Esophagus (tissue), 2 donors: ENCODE results near the gene PRG3. TPM values are rescaled to one million over a fixed set of nuclear protein-coding genes. Genes with fewer than 3 reads are reported as not detected.
"Not testable (repeated sequence)": the region's sequence is repeated elsewhere in the genome, so short reads cannot be mapped to it uniquely, and the experiment has no call there.

ENCODE experiments used
- H3K27ac ChIP-seq, 2 donors: one replicate each; pipeline ENCODE4 v1.5.1; 2013; ENCODE audit warnings: low read depth in 2 of 2, mild to moderate bottlenecking in 2 of 2, inconsistent platforms in 1 of 2, low read length in 1 of 2, moderate library complexity in 1 of 2
- H3K27me3 ChIP-seq, 2 donors: one replicate each; pipeline ENCODE4 v1.6.1; 2013; ENCODE audit warnings: low read length in 2 of 2, control low read depth in 1 of 2, mild to moderate bottlenecking in 1 of 2; ENCODE audit not compliant: insufficient read depth in 2 of 2, control insufficient read depth in 1 of 2
- H3K36me3 ChIP-seq, 2 donors: one replicate each; pipeline ENCODE4 v1.6.1; 2013; ENCODE audit warnings: low read length in 1 of 2; ENCODE audit not compliant: control insufficient read depth in 2 of 2, insufficient read depth in 2 of 2
- H3K4me1 ChIP-seq, 2 donors: one replicate each; pipeline ENCODE4 v1.6.1; 2013; ENCODE audit warnings: low read length in 1 of 2; ENCODE audit not compliant: control insufficient read depth in 2 of 2, insufficient read depth in 2 of 2
- H3K4me3 ChIP-seq, 2 donors: one replicate each; pipeline ENCODE4 v1.5.1; 2013; ENCODE audit warnings: low read length in 2 of 2, mild to moderate bottlenecking in 2 of 2, low read depth in 1 of 2, moderate library complexity in 1 of 2
- H3K9me3 ChIP-seq, 2 donors: one replicate each; pipeline ENCODE4 v1.6.1; 2013; ENCODE audit warnings: mild to moderate bottlenecking in 2 of 2, low read depth in 1 of 2, low read length in 1 of 2, moderate library complexity in 1 of 2; ENCODE audit not compliant: control insufficient read depth in 2 of 2, insufficient read depth in 1 of 2
- WGBS, 2 donors: extraction: QIAGEN DNeasy Blood & Tissue Kit; methylation state at CpG; one replicate each; pipeline ENCODE4 v1.1.7; 2013; 5-methylcytosine and 5-hydroxymethylcytosine counted together
- polyA plus RNA-seq, 2 donors: library from polyadenylated mRNA; stranded (reverse); fragments of 200-250 nt; gene quantifications; one replicate each; pipeline ENCODE4 v1.2.3, GENCODE V29; 2013
- donor health status: healthy with polysubstance abuse.
- donor health status: Bipolar disorder and iron deficiency.

PRG3 gene
- polyA plus RNA-seq, 2 donors: not detected

DNA sequence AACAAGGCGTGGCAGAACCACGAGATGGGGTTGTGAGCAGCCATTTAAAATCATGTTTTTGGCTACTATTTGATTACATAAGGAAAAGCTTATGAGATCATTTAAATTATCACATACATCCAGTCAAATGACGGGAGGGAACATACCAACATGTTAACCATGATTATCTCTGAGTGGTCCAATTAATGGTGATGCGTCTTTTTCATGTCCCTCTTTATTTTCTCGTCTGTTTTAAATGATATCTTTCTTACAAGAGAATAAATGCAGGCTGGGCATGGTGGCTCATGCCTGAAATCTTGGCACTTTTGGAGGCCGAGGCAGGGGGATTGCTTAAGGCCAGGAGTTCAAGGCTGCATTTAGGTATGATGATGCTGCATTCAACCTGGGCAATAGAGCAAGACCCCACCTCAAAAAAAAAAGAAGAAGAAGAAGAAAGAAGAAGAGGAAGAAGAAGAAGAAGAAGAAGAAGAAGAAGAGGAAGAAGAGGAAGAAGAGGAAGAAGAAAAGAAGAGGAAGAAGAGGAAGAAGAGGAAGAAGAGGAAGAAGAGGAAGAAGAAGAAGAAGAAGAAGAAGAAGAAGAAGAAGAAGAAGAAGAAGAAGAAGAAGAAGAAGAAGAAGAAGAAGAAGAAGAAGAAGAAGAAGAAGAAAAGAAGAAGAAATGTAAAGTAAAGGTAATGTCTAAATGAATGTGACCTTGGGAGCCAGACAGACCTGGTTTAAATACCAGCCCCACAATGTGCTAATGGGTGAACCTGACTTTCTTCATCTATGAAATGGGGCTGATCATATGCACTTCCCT is 22.3 kb upstream of the PRG3 start:
- H3K4me3 ChIP-seq, H3K27me3 ChIP-seq, H3K4me1 ChIP-seq, H3K27ac ChIP-seq, H3K36me3 ChIP-seq, H3K9me3 ChIP-seq: not testable (repeated sequence)
- 83 to 84% methylated on average over 6 of the region's 6 CpGs for WGBS, 2 donors

GRCh38 chr11:57402188-57403002 is 21.4 kb upstream of the PRG3 start:
- H3K4me3 ChIP-seq: no peak overlapping the region
- H3K36me3 ChIP-seq: peaks cover 0 to 4% of the 10 kb centered on the region in 2 donors
- H3K9me3 ChIP-seq: no peaks in the 10 kb centered on the region
- no peak overlapping the region for H3K27ac ChIP-seq
- H3K27me3 ChIP-seq: no peaks in the 10 kb centered on the region
- H3K4me1 ChIP-seq: peaks cover 0 to 4% of the 10 kb centered on the region in 2 donors
- 63 to 68% methylated on average over 6 of the region's 6 CpGs for WGBS, 2 donors

DNA sequence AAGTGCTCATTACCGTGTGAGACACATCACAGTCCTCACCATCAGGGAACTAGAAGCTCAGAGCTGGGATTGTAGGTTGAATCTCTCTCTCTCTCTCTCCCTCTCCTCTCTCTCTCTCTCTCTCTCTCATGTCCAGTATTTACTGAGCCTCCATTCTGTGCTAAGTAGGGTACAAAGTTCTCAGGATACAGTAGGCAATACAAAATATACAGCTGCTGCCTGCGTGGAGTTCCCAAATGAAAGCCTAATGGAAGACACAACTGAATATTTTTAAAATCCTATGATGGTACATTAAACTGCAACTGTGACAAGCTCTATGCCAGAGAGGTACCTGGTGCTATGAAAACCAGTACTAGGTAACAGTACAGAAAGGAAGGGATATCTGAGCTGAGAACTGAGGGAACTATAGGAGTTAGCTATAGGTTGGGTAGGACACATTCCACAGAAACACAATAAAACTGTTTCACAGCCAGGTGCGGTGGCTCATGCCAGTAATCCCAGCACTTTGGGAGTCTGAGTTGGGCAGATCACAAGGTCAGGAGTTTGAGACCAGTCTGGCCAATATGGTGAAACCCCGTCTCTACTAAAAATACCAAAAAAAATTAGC is 19.1 kb upstream of the PRG3 start:
- 78 to 81% methylated on average over 4 of the region's 4 CpGs for WGBS, 2 donors
- Histone ChIP-seq H3K36me3 (no peaks in the 10 kb centered on the region), H3K4me3 (no peak overlapping the region), H3K27ac (no peak overlapping the region), H3K9me3 (no peaks in the 10 kb centered on the region), H3K4me1 (no peaks in the 10 kb centered on the region), H3K27me3 (no peaks in the 10 kb centered on the region)

DNA sequence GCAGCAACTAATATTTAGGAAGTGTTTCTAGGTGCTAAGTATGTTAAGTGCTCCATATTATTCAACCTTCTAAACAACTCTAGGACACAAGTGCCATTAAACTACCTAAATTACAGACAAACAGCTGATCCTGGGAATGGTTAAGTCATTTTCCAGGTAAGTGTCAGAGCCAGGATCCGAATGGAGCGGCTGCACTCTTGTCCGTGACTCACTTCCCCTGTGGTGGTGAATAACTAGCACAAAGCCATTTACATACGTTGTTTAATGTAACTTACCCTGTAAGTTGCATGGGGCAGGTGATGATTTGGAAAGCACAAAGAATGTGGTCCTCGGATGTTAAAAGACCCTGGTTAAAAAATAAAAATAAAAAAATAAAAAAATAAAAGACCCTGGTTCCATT is 18.3 kb upstream of the PRG3 start:
- H3K36me3 ChIP-seq: no peaks in the 10 kb centered on the region
- H3K4me1 ChIP-seq: no peaks in the 10 kb centered on the region
- no peaks in the 10 kb centered on the region for H3K9me3 ChIP-seq
- H3K4me3 ChIP-seq: no peak overlapping the region
- 80 to 81% methylated on average over 5 of the region's 5 CpGs for WGBS, 2 donors
- no peaks in the 10 kb centered on the region for H3K27me3 ChIP-seq
- no peak overlapping the region for H3K27ac ChIP-seq

DNA sequence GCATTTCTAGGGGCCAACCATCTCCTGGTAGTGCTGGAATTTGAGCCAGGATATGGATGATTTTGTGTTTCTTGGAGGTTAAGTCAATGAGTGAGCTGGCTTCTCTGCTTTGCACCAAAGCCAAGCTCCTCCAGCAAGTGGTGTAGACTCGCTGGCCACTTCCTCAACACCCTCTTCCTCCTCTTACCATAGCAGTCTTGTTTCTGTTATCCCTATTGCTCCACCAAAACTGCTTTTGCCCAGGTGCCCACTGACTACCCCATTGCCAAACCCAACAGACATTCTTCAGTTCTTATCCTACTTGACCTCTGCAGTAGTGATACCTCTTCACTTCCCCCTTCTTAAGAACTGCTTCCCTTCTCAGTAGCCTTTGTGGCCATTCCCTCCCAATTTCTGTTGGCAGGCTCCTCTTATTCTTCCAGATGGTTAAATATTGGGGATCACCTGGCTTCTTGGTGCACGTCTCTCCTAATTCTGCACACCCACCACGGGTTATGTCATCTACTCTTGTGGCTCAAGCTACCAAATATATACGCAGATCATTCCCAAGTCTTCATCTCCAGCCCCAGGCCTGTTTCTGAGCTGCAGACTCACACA is 16.5 kb upstream of the PRG3 start:
- no peak overlapping the region for H3K4me3 ChIP-seq
- no peak overlapping the region for H3K27ac ChIP-seq
- H3K36me3 ChIP-seq: no peaks in the 10 kb centered on the region
- no peaks in the 10 kb centered on the region for H3K27me3 ChIP-seq
- H3K9me3 ChIP-seq: no peaks in the 10 kb centered on the region
- H3K4me1 ChIP-seq: no peaks in the 10 kb centered on the region
- WGBS, 2 donors: 87 to 89% methylated on average over 4 of the region's 4 CpGs

DNA sequence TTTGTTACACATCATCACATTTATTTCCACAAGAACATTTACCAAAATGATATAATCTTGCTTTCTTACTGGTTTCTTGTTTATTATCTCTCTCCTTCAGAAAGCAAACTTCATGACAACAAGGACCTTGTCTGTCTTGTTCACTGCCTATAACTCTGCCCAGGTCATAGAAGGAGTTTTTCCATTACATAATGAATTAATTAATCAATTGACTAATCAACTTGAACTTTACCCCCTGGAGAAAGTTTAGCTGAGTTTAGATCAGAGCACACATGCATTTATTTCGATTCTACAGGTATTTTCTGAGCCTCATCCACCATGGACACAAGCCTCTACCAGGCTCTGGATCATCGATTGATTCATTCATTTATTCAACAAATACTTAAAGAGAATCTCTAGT is 15.8 kb upstream of the PRG3 start:
- no peaks in the 10 kb centered on the region for H3K27me3 ChIP-seq
- H3K36me3 ChIP-seq: no peaks in the 10 kb centered on the region
- no peak overlapping the region for H3K27ac ChIP-seq
- no peaks in the 10 kb centered on the region for H3K9me3 ChIP-seq
- WGBS, 2 donors: 67 to 74% methylated on average over 2 of the region's 2 CpGs
- H3K4me1 ChIP-seq: no peaks in the 10 kb centered on the region
- H3K4me3 ChIP-seq: no peak overlapping the region

GRCh38 chr11:57395905-57396623 is 15.1 kb upstream of the PRG3 start:
- no peaks in the 10 kb centered on the region for H3K9me3 ChIP-seq
- no peaks in the 10 kb centered on the region for H3K36me3 ChIP-seq
- H3K27ac ChIP-seq: no peak overlapping the region
- WGBS, 2 donors: 88% methylated on average over 11 of the region's 11 CpGs
- no peak overlapping the region for H3K4me3 ChIP-seq
- no peaks in the 10 kb centered on the region for H3K27me3 ChIP-seq
- no peaks in the 10 kb centered on the region for H3K4me1 ChIP-seq

DNA sequence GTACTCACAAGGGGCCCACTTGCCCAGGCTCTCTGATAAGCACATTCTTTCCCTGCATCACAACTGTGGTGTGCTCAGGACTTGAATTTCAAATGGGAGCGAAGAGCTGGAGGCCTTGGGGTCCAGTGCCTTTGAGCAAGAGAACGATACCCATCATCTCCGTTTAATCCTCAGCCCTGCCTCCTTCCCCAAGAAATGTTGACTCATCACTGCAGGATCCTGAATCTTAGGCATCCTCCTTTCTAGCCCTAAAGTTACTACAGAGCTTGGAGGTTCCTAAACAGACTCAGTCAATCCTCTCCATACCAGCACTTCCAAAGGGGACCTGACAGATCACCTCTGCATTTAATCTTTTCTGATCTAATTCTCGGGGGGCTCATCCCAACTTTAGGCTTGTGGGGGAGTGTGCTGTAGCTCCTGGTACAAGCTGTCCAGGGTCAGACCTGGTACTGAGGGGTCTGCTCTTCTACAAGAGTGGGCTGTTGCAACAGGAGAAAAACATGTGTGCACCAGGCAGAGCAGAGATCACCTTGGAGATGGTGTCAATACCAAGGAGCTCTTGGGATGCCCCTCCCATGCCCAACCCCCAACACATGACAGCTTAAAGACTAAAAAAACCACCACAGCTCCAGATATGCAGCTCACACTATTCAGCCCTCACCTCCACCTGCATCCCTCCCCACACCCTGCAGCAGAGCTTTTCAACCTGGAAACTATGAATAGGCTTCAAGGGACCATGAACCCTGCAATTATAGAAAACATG is 13.4 kb upstream of the PRG3 start:
- 76 to 84% methylated on average over 4 of the region's 4 CpGs for WGBS, 2 donors
- no peak overlapping the region for H3K4me3 ChIP-seq
- no peaks in the 10 kb centered on the region for H3K9me3 ChIP-seq
- H3K4me1 ChIP-seq: no peaks in the 10 kb centered on the region
- no peaks in the 10 kb centered on the region for H3K27me3 ChIP-seq
- no peak overlapping the region for H3K27ac ChIP-seq
- no peaks in the 10 kb centered on the region for H3K36me3 ChIP-seq
